ENCODE results near the gene GRIN2A. TPM values are rescaled to one million over a fixed set of nuclear protein-coding genes. Genes with fewer than 3 reads are reported as not detected.

Gene GRIN2A
- total and polyA plus RNA-seq, 2 donors (not counting 3 experiments of a cell fraction or from before 2014, with no cell fraction given) = not detected

DNA sequence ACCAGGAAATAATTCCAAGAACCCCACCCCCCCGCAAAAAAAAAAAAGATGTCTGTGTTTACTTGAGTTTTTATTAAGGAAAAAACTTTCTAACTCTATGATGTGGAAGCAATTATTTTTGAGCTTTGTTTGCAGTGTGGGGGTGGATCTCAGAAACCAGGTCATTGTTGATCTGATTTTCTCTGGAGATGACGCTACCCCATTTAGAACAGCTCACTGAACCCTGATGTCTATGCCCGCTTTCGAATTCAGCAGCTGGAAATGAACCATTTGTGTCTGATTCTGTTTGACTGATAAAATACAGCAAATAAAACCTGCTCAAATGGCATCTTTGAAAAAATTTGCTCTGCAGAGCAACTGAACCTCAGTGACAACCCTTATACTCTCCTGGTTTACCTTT is 368.6 kb downstream of the GRIN2A start:
- Histone ChIP-seq H3K9me1 (replicated peaks; ENCODE audit: control insufficient read depth, extremely low read depth, insufficient read depth, low read length) (no peaks in the 10 kb centered on the region), H3K9ac (replicated peaks; ENCODE audit: extremely low read depth, insufficient read depth, low read length) (no peak overlapping the region), H3K4me1 (ENCODE audit: control insufficient read depth, extremely low read depth, insufficient read depth, low read length) (no peaks in the 10 kb centered on the region), H3K27ac (ENCODE audit: insufficient read depth, low read depth, low read length) (no peak overlapping the region), H2AFZ (ENCODE audit: low read depth, low read length) (no peak overlapping the region), H3K79me2 (ENCODE audit: control insufficient read depth, insufficient read depth, low read length) (no peaks in the 10 kb centered on the region), H3K27me3 (ENCODE audit: control insufficient read depth in 2 of 2, insufficient read depth in 2 of 2, low read length in 2 of 2) (no peaks in the 10 kb centered on the region), H3K9me3 (replicated peaks; ENCODE audit: control insufficient read depth, insufficient read depth, low read length) (no peaks in the 10 kb centered on the region), H3K36me3 (ENCODE audit: control insufficient read depth in 2 of 2, extremely low read depth in 1 of 2, insufficient read depth in 2 of 2, low read length in 2 of 2) (no peaks in the 10 kb centered on the region), H3K4me3 (replicated peaks in 1 of 3; ENCODE audit: insufficient read depth in 1 of 3, low read depth in 1 of 3, low read length in 3 of 3) (no peak overlapping the region), H4K20me1 (replicated peaks; ENCODE audit: control insufficient read depth, extremely low read depth, insufficient read depth, low read length) (no peaks in the 10 kb centered on the region), H3K4me2 (ENCODE audit: insufficient read depth, low read length) (no peak overlapping the region)
- intact Hi-C loops (cut with micrococcal nuclease) = no loop called here
- FAIRE-seq (no peak), DNase-seq (ENCODE audit: low read depth, low spot score) (no peak)
- CTCF ChIA-PET = interaction anchor here (0.7 kb wide), 1 partner anchor 41 kb away, joined by 4 read pairs; no protein-coding TSS in a partner anchor
- no TSS peak for BruUV-seq (replicated peaks)
- POLR2A ChIA-PET = no interaction called here
- TF ChIP-seq, protein P1, sequence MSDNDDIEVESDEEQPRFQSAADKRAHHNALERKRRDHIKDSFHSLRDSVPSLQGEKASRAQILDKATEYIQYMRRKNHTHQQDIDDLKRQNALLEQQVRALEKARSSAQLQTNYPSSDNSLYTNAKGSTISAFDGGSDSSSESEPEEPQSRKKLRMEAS (IDR thresholded peaks at IDR 0.05; ENCODE audit: insufficient read depth, insufficient read length) = no peak
- TF ChIP-seq FOS (IDR thresholded peaks at IDR 0.05; ENCODE audit: borderline replicate concordance, insufficient read depth, low read length) (no peak), JUN (IDR thresholded peaks at IDR 0.05; ENCODE audit: borderline replicate concordance, insufficient read depth, insufficient read length, low read depth) (no peak), POLR2A (IDR thresholded peaks at IDR 0.05; ENCODE audit: low read depth, low read length) (no peak), MYC (IDR thresholded peaks at IDR 0.05; ENCODE audit: low read depth, low read length) (no peak), GATA2 (IDR thresholded peaks at IDR 0.05; ENCODE audit: insufficient read depth, insufficient read length, low read depth, low read length) (no peak), POLR2AphosphoS5 (IDR thresholded peaks at IDR 0.05; ENCODE audit: insufficient read depth, low read depth, low read length) (no peak), EZH2 (IDR thresholded peaks at IDR 0.05; ENCODE audit: borderline replicate concordance, low read depth, low read length, severe bottlenecking) (no peak)
- TF ChIP-seq, protein P2, sequence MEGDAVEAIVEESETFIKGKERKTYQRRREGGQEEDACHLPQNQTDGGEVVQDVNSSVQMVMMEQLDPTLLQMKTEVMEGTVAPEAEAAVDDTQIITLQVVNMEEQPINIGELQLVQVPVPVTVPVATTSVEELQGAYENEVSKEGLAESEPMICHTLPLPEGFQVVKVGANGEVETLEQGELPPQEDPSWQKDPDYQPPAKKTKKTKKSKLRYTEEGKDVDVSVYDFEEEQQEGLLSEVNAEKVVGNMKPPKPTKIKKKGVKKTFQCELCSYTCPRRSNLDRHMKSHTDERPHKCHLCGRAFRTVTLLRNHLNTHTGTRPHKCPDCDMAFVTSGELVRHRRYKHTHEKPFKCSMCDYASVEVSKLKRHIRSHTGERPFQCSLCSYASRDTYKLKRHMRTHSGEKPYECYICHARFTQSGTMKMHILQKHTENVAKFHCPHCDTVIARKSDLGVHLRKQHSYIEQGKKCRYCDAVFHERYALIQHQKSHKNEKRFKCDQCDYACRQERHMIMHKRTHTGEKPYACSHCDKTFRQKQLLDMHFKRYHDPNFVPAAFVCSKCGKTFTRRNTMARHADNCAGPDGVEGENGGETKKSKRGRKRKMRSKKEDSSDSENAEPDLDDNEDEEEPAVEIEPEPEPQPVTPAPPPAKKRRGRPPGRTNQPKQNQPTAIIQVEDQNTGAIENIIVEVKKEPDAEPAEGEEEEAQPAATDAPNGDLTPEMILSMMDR (IDR thresholded peaks at IDR 0.05; ENCODE audit: extremely low read depth in 1 of 2, insufficient read depth in 1 of 2, low read depth in 1 of 2, low read length in 2 of 2) = no peak
- dilution Hi-C loops (cut with MboI; ENCODE audit: extremely low pct_ligation_motif_present, low sequenced_read_pairs) = no loop called here
